HG03439 (cell line): ENCODE measurements around the gene CCSER2.
"Not testable (repeated sequence)": the region's sequence is repeated elsewhere in the genome, so short reads cannot be mapped to it uniquely, and the experiment has no call there.

Experiments
- ATAC-seq: cut with Tn5 transposase; IDR thresholded peaks from one replicate; pipeline ENCODE4 v1.9.1; 2021; ENCODE audit warnings: mild to moderate bottlenecking, moderate library complexity; ENCODE audit not compliant: unreplicated experiment

Gene CCSER2

GRCh38 chr10:84312816-84313215, 15.6 kb upstream of the CCSER2 start:
- ATAC-seq = no peak

- no peak for ATAC-seq
Measured at GRCh38 chr10:84314275-84314674, 14.1 kb upstream of the CCSER2 start.

GRCh38 chr10:84317174-84317573, 11.2 kb upstream of the CCSER2 start:
- ATAC-seq = no peak

- no peak for ATAC-seq
Measured at GRCh38 chr10:84321902-84322301, 6.5 kb upstream of the CCSER2 start.

GRCh38 chr10:84323566-84323965, 4.8 kb upstream of the CCSER2 start:
- ATAC-seq = not testable (repeated sequence)

- not testable (repeated sequence) for ATAC-seq
Measured at GRCh38 chr10:84326995-84327394, 1.4 kb upstream of the CCSER2 start.

- peak; percentile 19 for ATAC-seq
Measured at GRCh38 chr10:84329196-84329611, 815 bp downstream of the CCSER2 start.

GRCh38 chr10:84329986-84330651, 1.7 kb downstream of the CCSER2 start:
- ATAC-seq = peak; percentile 46

- no peak for ATAC-seq
Measured at GRCh38 chr10:84331091-84331490, 2.7 kb downstream of the CCSER2 start.

GRCh38 chr10:84333864-84334451, 5.6 kb downstream of the CCSER2 start:
- peak; percentile 54 for ATAC-seq

- no peak for ATAC-seq
Measured at GRCh38 chr10:84334811-84335210, 6.4 kb downstream of the CCSER2 start.

GRCh38 chr10:84335516-84335915, 7.1 kb downstream of the CCSER2 start:
- ATAC-seq = no peak

GRCh38 chr10:84336406-84337090, 8.2 kb downstream of the CCSER2 start:
- ATAC-seq = no peak

- ATAC-seq = no peak
Measured at GRCh38 chr10:84337199-84337598, 8.8 kb downstream of the CCSER2 start.

- ATAC-seq = no peak
Measured at GRCh38 chr10:84339025-84339424, 10.6 kb downstream of the CCSER2 start.

- no peak for ATAC-seq
Measured at GRCh38 chr10:84340187-84340586, 11.8 kb downstream of the CCSER2 start.

- ATAC-seq = no peak
Measured at GRCh38 chr10:84340632-84341537, 12.5 kb downstream of the CCSER2 start.

GRCh38 chr10:84341538-84341856, 13.1 kb downstream of the CCSER2 start:
- ATAC-seq = no peak

- ATAC-seq = no peak
Measured at GRCh38 chr10:84341983-84342382, 13.6 kb downstream of the CCSER2 start.

- no peak for ATAC-seq
Measured at GRCh38 chr10:84342584-84342983, 14.2 kb downstream of the CCSER2 start.

- no peak for ATAC-seq
Measured at GRCh38 chr10:84343831-84344230, 15.4 kb downstream of the CCSER2 start.
